Neuronal stem cell (in vitro differentiated cells): ENCODE results near the gene MLF2.
A peak's percentile ranks its signal among the peaks of the same experiment; 100 is the strongest.

ENCODE experiments used
- DNase-seq: peaks from one replicate; pipeline ENCODE4 v3.0.0-alpha.2; 2013; ENCODE audit warnings: low spot score
- H2AFZ ChIP-seq: one replicate; pipeline ENCODE4 v1.6.1; 2013; ENCODE audit warnings: mild to moderate bottlenecking, low read length, inconsistent platforms
- H2AK5ac ChIP-seq: 2 replicates; pipeline ENCODE4 v1.6.1; 2013; ENCODE audit warnings: low read depth, mild to moderate bottlenecking, inconsistent platforms, low read length, moderate library complexity, mixed read lengths
- H2BK120ac ChIP-seq: 2 replicates; pipeline ENCODE4 v1.6.1; 2013; ENCODE audit warnings: low read depth, mild to moderate bottlenecking, inconsistent platforms, low read length, moderate library complexity, mixed read lengths
- H2BK12ac ChIP-seq: one replicate; pipeline ENCODE4 v1.6.1; 2013; ENCODE audit warnings: low read length, inconsistent platforms
- H2BK15ac ChIP-seq: 2 replicates; pipeline ENCODE4 v1.6.1; 2013; ENCODE audit warnings: mild to moderate bottlenecking, low read length, inconsistent platforms, mixed read lengths
- H2BK5ac ChIP-seq: one replicate; pipeline ENCODE4 v1.6.1; 2013; ENCODE audit warnings: inconsistent platforms, mild to moderate bottlenecking, low read length, moderate library complexity
- H3K14ac ChIP-seq: one replicate; pipeline ENCODE4 v1.6.1; 2013; ENCODE audit warnings: low read length, inconsistent platforms
- H3K18ac ChIP-seq: 2 replicates; pipeline ENCODE4 v1.6.1; 2013; ENCODE audit warnings: low read length, inconsistent platforms
- H3K23ac ChIP-seq: 2 replicates; pipeline ENCODE4 v1.6.1; 2013; ENCODE audit warnings: low read depth, mild to moderate bottlenecking, mixed read lengths, low read length, inconsistent platforms; ENCODE audit not compliant: poor library complexity
- H3K27ac ChIP-seq: replicated peaks from 3 replicates; pipeline ENCODE4 v1.5.1; 2013; ENCODE audit warnings: low read length, inconsistent platforms
- H3K27me3 ChIP-seq, 3 experiments: 2 replicates each; pipeline ENCODE4 v1.6.1; 2013; ENCODE audit warnings: low read length in 3 of 3, mild to moderate bottlenecking in 2 of 3, inconsistent platforms in 1 of 3, low read depth in 1 of 3, mixed read lengths in 1 of 3, moderate library complexity in 1 of 3; ENCODE audit not compliant: control insufficient read depth in 3 of 3, insufficient read depth in 3 of 3
- H3K36me3 ChIP-seq, 2 donors: replicated peaks in 1 of 2; 2 replicates each; pipeline ENCODE4 v1.6.1; 2013; ENCODE audit warnings: low read length in 2 of 2; ENCODE audit not compliant: control insufficient read depth in 2 of 2, insufficient read depth in 2 of 2
- H3K4ac ChIP-seq: 2 replicates; pipeline ENCODE4 v1.6.1; 2013; ENCODE audit warnings: inconsistent platforms, mild to moderate bottlenecking, low read length, moderate library complexity
- H3K4me1 ChIP-seq, 2 donors: 1 replicate in 1 of 2; 2 replicates in 1 of 2; pipeline ENCODE4 v1.6.1; 2013; ENCODE audit warnings: low read length in 2 of 2, low read depth in 1 of 2; ENCODE audit not compliant: control insufficient read depth in 2 of 2, insufficient read depth in 1 of 2
- H3K4me2 ChIP-seq: one replicate; pipeline ENCODE4 v1.6.1; 2013; ENCODE audit warnings: mild to moderate bottlenecking, low read length, inconsistent platforms; ENCODE audit not compliant: insufficient read depth, poor library complexity, severe bottlenecking
- H3K4me3 ChIP-seq, 2 donors: 2 replicates each; pipeline ENCODE4 v1.5.1; 2013; ENCODE audit warnings: low read length in 2 of 2, mild to moderate bottlenecking in 2 of 2, inconsistent platforms in 1 of 2, moderate library complexity in 1 of 2
- H3K79me1 ChIP-seq: one replicate; pipeline ENCODE4 v1.6.1; 2013; ENCODE audit warnings: low read depth, mild to moderate bottlenecking, inconsistent platforms, low read length, moderate library complexity
- H3K9ac ChIP-seq: one replicate; pipeline ENCODE4 v1.6.1; 2013; ENCODE audit warnings: mild to moderate bottlenecking, low read depth, low read length, inconsistent platforms; ENCODE audit not compliant: poor library complexity
- H3K9me3 ChIP-seq, 2 donors: replicated peaks in 1 of 2; 2 replicates each; pipeline versions ENCODE3 to v1.6.1; 2013; ENCODE audit warnings: low read length in 2 of 2, mild to moderate bottlenecking in 2 of 2, inconsistent platforms in 1 of 2, low read depth in 1 of 2, mixed read lengths in 1 of 2, moderate library complexity in 1 of 2; ENCODE audit not compliant: control insufficient read depth in 2 of 2, insufficient read depth in 1 of 2
- H4K8ac ChIP-seq: one replicate; pipeline ENCODE4 v1.6.1; 2013; ENCODE audit warnings: low read depth, mild to moderate bottlenecking, inconsistent platforms, low read length, moderate library complexity
- H4K91ac ChIP-seq: one replicate; pipeline ENCODE4 v1.6.1; 2013; ENCODE audit warnings: low read length, low read depth, mild to moderate bottlenecking, inconsistent platforms; ENCODE audit not compliant: poor library complexity
- whole genome bisulfite sequencing, 2 donors: extraction: QIAGEN DNeasy Blood & Tissue Kit; methylation state at CpG; one replicate each; pipeline ENCODE4 v1.1.7; 2013; ENCODE audit warnings: missing lambda C conversion rate in 2 of 2, mixed read lengths in 1 of 2; ENCODE audit not compliant: insufficient read length in 2 of 2, insufficient replicate concordance in 1 of 2; ENCODE audit errors: extremely low coverage in 2 of 2; 5-methylcytosine and 5-hydroxymethylcytosine counted together

MLF2 gene

GRCh38 chr12:6699989-6700645 is 52.8 kb downstream of the MLF2 start:
- peaks cover 15% of the 10 kb centered on the region for H3K79me1 ChIP-seq
- peak overlapping the region; percentile 91 for H2AK5ac ChIP-seq
- peak overlapping the region; percentile 100 for H3K9ac ChIP-seq
- peak overlapping the region; percentile 99 for H3K18ac ChIP-seq
- H4K91ac ChIP-seq = no peak overlapping the region
- H2AFZ ChIP-seq = peak overlapping the region; percentile 97
- peak overlapping the region; percentile 26 for H3K27ac ChIP-seq
- H3K4me2 ChIP-seq = peak overlapping the region; percentile 58
- peaks cover 0 to 12% (median 7%) of the 10 kb centered on the region in 3 experiments for H3K27me3 ChIP-seq
- no peaks in the 10 kb centered on the region for H3K9me3 ChIP-seq
- peak overlapping the region; percentile 93 for H2BK5ac ChIP-seq
- H3K4me1 ChIP-seq = peaks cover 9 to 16% of the 10 kb centered on the region in 2 donors
- H3K23ac ChIP-seq = peak overlapping the region; percentile 94
- peak overlapping the region; percentile 52 for H2BK12ac ChIP-seq
- peak overlapping the region; percentile 100 for H3K14ac ChIP-seq
- peak overlapping the region; percentile 99 for H2BK120ac ChIP-seq
- peak; percentile 32 for DNase-seq
- peak overlapping the region; percentile 89 for H4K8ac ChIP-seq
- peak overlapping the region; percentile 81 to 98 for H3K4me3 ChIP-seq
- peaks cover 10 to 15% of the 10 kb centered on the region in 2 donors for H3K36me3 ChIP-seq
- H3K4ac ChIP-seq = peak overlapping the region; percentile 80
- no CpG with 5 or more reads among the region's 65 CpGs for WGBS, 2 donors
- H2BK15ac ChIP-seq = peak overlapping the region; percentile 99

- H2BK5ac ChIP-seq = peak overlapping the region; percentile 93
- no CpG with 5 or more reads among the region's 16 CpGs for WGBS, 2 donors
- peak overlapping the region; percentile 99 for H2BK15ac ChIP-seq
- no peak for DNase-seq
- peaks cover 14 to 18% of the 10 kb centered on the region in 2 donors for H3K36me3 ChIP-seq
- H2BK12ac ChIP-seq = peak overlapping the region; percentile 86
- H3K27me3 ChIP-seq = peaks cover 0 to 12% (median 7%) of the 10 kb centered on the region in 3 experiments
- H3K14ac ChIP-seq = peak overlapping the region; percentile 97
- H2AFZ ChIP-seq = peak overlapping the region; percentile 97
- H3K27ac ChIP-seq = no peak overlapping the region
- H4K91ac ChIP-seq = no peak overlapping the region
- no peaks in the 10 kb centered on the region for H3K9me3 ChIP-seq
- peak overlapping the region; percentile 81 to 98 for H3K4me3 ChIP-seq
- peak overlapping the region; percentile 58 for H3K4me2 ChIP-seq
- no peak overlapping the region for H4K8ac ChIP-seq
- peak overlapping the region; percentile 99 for H3K18ac ChIP-seq
- peak overlapping the region; percentile 100 for H3K9ac ChIP-seq
- peaks cover 15% of the 10 kb centered on the region for H3K79me1 ChIP-seq
- H3K4me1 ChIP-seq = peaks cover 9 to 16% of the 10 kb centered on the region in 2 donors
- no peak overlapping the region for H3K4ac ChIP-seq
- peak overlapping the region; percentile 94 for H3K23ac ChIP-seq
- peak overlapping the region; percentile 91 for H2AK5ac ChIP-seq
- peak overlapping the region; percentile 87 for H2BK120ac ChIP-seq
Observed at GRCh38 chr12:6699259-6699988, 53.5 kb downstream of the MLF2 start.

- Histone ChIP-seq H3K9me3 (no peaks in the 10 kb centered on the region), H3K14ac (no peak overlapping the region), H3K4me3 (no peak overlapping the region), H3K36me3 (peaks cover 15 to 20% of the 10 kb centered on the region in 2 donors), H2BK5ac (no peak overlapping the region), H2AFZ (no peak overlapping the region), H3K79me1 (peaks cover 18% of the 10 kb centered on the region), H4K8ac (no peak overlapping the region), H3K23ac (no peak overlapping the region), H3K27me3 (peaks cover 0 to 12% (median 7%) of the 10 kb centered on the region in 3 experiments), H3K27ac (no peak overlapping the region), H3K4ac (no peak overlapping the region), H2AK5ac (no peak overlapping the region), H2BK15ac (no peak overlapping the region), H2BK12ac (no peak overlapping the region), H3K9ac (no peak overlapping the region), H2BK120ac (no peak overlapping the region), H4K91ac (no peak overlapping the region), H3K4me1 (peaks cover 9 to 14% of the 10 kb centered on the region in 2 donors), H3K4me2 (no peak overlapping the region), H3K18ac (no peak overlapping the region)
- WGBS, 2 donors = no CpG with 5 or more reads among the region's 8 CpGs
- DNase-seq = no peak
Observed at GRCh38 chr12:6698352-6699046, 54.4 kb downstream of the MLF2 start.
